Measurements from ENCODE around the gene MYO3B. TPM values are rescaled to one million over a fixed set of nuclear protein-coding genes. Genes with fewer than 3 reads are reported as not detected.
"Not testable (repeated sequence)": the region's sequence is repeated elsewhere in the genome, so short reads cannot be mapped to it uniquely, and the experiment has no call there.

The MYO3B gene
- polyA plus RNA-seq, 4 donors: 7.9 to 9.3 (median 8.7) TPM

- no peak for DNase-seq (ENCODE audit: low read depth in 4 of 4, low spot score in 2 of 4)
Observed at GRCh38 chr2:170652637-170653417, 474.9 kb downstream of the MYO3B start.

GRCh38 chr2:170656669-170657068 is 478.7 kb downstream of the MYO3B start:
- no peak for DNase-seq (ENCODE audit: low read depth in 4 of 4, low spot score in 2 of 4)

- DNase-seq (ENCODE audit: low read depth in 4 of 4, low spot score in 2 of 4): no peak
Observed at GRCh38 chr2:170660409-170660808, 482.5 kb downstream of the MYO3B start.

- no peak for DNase-seq (ENCODE audit: low read depth in 4 of 4, low spot score in 2 of 4)
Observed at GRCh38 chr2:170665743-170666142, 487.8 kb downstream of the MYO3B start.

GRCh38 chr2:170669909-170670308 is 492.0 kb downstream of the MYO3B start:
- no peak for DNase-seq (ENCODE audit: low read depth in 4 of 4, low spot score in 2 of 4)

- no peak for DNase-seq (ENCODE audit: low read depth in 4 of 4, low spot score in 2 of 4)
Observed at GRCh38 chr2:170670651-170671050, 492.7 kb downstream of the MYO3B start.

- no peak for DNase-seq (ENCODE audit: low read depth in 4 of 4, low spot score in 2 of 4)
Observed at GRCh38 chr2:170671079-170671478, 493.1 kb downstream of the MYO3B start.

- DNase-seq (ENCODE audit: low read depth in 4 of 4, low spot score in 2 of 4): not testable (repeated sequence)
Observed at GRCh38 chr2:170674282-170674681, 496.3 kb downstream of the MYO3B start.

GRCh38 chr2:170675701-170676100 is 497.8 kb downstream of the MYO3B start:
- no peak for DNase-seq (ENCODE audit: low read depth in 4 of 4, low spot score in 2 of 4)

- DNase-seq (ENCODE audit: low read depth in 4 of 4, low spot score in 2 of 4): no peak
Observed at GRCh38 chr2:170679607-170680079, 501.7 kb downstream of the MYO3B start.

GRCh38 chr2:170680172-170680941 is 502.4 kb downstream of the MYO3B start:
- DNase-seq (ENCODE audit: low read depth in 4 of 4, low spot score in 2 of 4): no peak

- no peak for DNase-seq (ENCODE audit: low read depth in 4 of 4, low spot score in 2 of 4)
Observed at GRCh38 chr2:170681311-170681710, 503.4 kb downstream of the MYO3B start.

- DNase-seq (ENCODE audit: low read depth in 4 of 4, low spot score in 2 of 4): no peak
Observed at GRCh38 chr2:170685591-170685990, 507.6 kb downstream of the MYO3B start.

GRCh38 chr2:170689481-170689880 is 511.5 kb downstream of the MYO3B start:
- DNase-seq (ENCODE audit: low read depth in 4 of 4, low spot score in 2 of 4): no peak

GRCh38 chr2:170690640-170691039 is 512.7 kb downstream of the MYO3B start:
- DNase-seq (ENCODE audit: low read depth in 4 of 4, low spot score in 2 of 4): no peak

GRCh38 chr2:170694316-170694715 is 516.4 kb downstream of the MYO3B start:
- no peak for DNase-seq (ENCODE audit: low read depth in 4 of 4, low spot score in 2 of 4)

GRCh38 chr2:170695521-170696410 is 517.8 kb downstream of the MYO3B start:
- DNase-seq (ENCODE audit: low read depth in 4 of 4, low spot score in 2 of 4): no peak

GRCh38 chr2:170696948-170697347 is 519.0 kb downstream of the MYO3B start:
- DNase-seq (ENCODE audit: low read depth in 4 of 4, low spot score in 2 of 4): no peak

- no peak for DNase-seq (ENCODE audit: low read depth in 4 of 4, low spot score in 2 of 4)
Observed at GRCh38 chr2:170701011-170701410, 523.1 kb downstream of the MYO3B start.

GRCh38 chr2:170703776-170704476 is 526.0 kb downstream of the MYO3B start:
- no peak for DNase-seq (ENCODE audit: low read depth in 4 of 4, low spot score in 2 of 4)
